Epithelial cell of esophagus (primary cell): ENCODE data around the gene CCDC152.

Experiments used
- DNase-seq: peaks from one replicate; pipeline ENCODE4 v3.0.0; 2010; ENCODE audit warnings: low read depth
- H3K4me3 ChIP-seq: 2 replicates; pipeline ENCODE4 v1.5.1; 2011; ENCODE audit warnings: mild to moderate bottlenecking, low read length, control low read depth
- TF ChIP-seq, protein P1 (sequence below): IDR thresholded peaks from 2 replicates; pipeline ENCODE4 v1.5.1; 2011; ENCODE audit warnings: low read depth, mild to moderate bottlenecking, low read length, control low read depth, inconsistent platforms; ENCODE audit not compliant: insufficient read depth; ENCODE audit errors: missing control alignments

CCDC152 gene

DNA sequence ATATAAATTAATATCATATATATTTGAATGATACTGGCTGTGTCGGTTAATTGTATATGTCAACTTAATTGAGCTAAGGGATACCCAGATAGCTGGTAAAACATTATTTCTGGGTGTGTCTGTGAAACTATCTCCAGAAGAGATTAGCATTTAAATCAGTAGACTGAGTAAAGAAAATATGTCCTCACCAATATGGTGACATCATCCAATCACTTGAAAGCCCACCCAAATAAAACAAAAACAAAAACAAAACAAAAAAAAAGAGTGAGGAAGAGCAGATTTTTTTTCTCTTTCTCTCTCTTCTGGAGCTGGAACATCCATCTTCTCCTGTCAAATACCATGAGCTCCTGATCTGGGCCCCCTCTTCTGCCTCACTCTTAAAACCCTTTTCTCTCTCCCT lies 15.7 kb upstream of the CCDC152 start:
- TF ChIP-seq, protein P1, sequence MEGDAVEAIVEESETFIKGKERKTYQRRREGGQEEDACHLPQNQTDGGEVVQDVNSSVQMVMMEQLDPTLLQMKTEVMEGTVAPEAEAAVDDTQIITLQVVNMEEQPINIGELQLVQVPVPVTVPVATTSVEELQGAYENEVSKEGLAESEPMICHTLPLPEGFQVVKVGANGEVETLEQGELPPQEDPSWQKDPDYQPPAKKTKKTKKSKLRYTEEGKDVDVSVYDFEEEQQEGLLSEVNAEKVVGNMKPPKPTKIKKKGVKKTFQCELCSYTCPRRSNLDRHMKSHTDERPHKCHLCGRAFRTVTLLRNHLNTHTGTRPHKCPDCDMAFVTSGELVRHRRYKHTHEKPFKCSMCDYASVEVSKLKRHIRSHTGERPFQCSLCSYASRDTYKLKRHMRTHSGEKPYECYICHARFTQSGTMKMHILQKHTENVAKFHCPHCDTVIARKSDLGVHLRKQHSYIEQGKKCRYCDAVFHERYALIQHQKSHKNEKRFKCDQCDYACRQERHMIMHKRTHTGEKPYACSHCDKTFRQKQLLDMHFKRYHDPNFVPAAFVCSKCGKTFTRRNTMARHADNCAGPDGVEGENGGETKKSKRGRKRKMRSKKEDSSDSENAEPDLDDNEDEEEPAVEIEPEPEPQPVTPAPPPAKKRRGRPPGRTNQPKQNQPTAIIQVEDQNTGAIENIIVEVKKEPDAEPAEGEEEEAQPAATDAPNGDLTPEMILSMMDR: no peak
- H3K4me3 ChIP-seq: no peak overlapping the region
- no peak for DNase-seq

DNA sequence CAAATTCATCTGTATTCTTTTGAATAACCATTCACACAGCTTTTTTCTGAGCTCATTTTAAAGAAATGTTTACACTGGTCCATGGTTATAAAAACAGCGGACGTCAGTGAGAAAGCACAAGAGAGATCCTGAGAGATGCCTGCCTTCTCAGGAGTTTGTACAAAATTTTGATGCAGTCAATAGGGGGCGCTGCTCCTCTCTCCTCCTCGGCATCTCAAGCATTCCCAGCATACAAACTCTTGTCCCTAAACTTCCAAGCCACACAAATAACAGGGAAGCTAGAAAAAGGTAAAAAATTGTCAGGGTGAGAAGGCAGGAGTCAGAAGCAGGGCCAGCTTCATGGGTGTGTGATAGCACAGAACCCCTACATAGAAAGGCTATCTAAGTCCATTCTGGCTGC lies 11.2 kb upstream of the CCDC152 start:
- H3K4me3 ChIP-seq: no peak overlapping the region
- DNase-seq: peak; percentile 8
- TF ChIP-seq, protein P1: peak; percentile 31

DNA sequence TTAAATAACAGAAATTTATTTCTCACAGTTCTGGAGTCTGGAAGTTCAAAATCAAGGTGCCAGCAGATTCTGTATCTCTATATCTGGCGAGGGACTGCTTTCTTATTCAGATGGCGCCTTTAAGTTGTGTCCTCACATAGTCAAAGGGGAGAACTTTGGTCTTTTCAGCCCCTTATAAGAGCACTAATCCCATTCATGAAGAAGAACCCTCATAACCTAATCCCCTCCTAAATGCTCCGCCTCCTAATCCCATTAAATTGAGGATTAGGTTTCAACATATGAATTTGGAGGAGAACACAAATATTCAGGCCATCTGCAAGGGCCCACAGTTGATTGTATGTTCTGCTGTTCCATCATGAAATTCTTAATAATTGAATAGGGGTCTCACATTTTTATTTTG lies 10.8 kb upstream of the CCDC152 start:
- TF ChIP-seq, protein P1: no peak
- DNase-seq: no peak
- no peak overlapping the region for H3K4me3 ChIP-seq

DNA sequence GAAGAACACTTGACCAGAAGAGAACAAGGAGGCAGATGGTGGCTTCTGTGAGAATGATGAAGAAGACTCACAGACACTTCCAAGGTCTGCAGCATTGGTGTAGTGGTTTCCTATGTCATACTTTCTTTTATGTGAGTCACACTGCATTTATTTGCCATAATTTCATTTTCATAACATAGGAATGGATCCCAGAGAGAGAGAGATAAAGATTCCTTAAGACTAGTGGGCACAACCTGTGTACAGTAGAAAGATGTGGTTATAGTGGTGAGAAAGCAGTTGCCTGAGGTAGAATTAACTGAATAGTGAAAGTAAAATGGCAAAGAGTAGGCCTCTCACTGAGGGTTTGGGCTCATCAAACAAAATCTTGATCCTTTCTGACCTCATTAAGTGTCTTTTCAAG lies 7.6 kb upstream of the CCDC152 start:
- TF ChIP-seq, protein P1: no peak
- DNase-seq: no peak
- H3K4me3 ChIP-seq: no peak overlapping the region

DNA sequence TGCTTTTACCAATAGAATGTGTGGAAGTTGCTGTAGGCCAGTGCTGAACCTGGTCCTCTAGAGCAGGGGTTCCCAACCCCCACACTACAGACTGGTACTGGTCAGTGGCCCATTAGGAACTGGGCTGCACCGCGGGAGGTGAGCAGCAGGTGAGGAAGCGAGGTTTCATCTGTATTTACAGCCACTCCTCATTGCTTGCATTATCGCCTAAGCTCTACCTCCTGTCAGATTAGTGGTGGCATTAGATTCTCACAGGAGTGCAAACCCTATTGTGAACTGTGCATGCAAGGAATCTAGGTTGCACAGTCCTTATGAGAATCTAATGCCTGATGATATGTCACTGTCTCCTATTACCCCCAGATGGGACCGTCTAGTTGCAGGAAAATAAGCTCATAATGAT lies 6.1 kb upstream of the CCDC152 start:
- TF ChIP-seq, protein P1: no peak
- no peak for DNase-seq
- H3K4me3 ChIP-seq: no peak overlapping the region

DNA sequence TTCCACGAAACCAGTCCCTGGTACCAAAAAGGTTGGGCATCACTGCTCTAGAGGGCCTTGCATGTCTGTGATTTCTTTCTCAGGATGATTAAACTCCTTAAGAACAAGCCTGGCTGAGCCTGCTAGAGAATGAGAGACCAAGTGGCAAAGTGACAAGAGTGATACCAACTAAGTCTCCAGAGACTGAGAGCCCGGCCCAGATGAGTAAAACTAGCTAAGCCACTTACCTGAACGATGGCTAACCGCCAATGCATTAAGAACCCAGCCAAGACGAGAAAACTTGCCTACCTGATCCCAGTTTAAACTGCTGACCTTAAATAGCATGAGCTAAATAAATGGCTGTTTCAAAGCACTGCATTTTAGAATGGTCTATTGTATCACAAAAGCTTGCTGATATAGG lies 5.6 kb upstream of the CCDC152 start:
- DNase-seq: peak; percentile 43
- H3K4me3 ChIP-seq: no peak overlapping the region
- TF ChIP-seq, protein P1: no peak

DNA sequence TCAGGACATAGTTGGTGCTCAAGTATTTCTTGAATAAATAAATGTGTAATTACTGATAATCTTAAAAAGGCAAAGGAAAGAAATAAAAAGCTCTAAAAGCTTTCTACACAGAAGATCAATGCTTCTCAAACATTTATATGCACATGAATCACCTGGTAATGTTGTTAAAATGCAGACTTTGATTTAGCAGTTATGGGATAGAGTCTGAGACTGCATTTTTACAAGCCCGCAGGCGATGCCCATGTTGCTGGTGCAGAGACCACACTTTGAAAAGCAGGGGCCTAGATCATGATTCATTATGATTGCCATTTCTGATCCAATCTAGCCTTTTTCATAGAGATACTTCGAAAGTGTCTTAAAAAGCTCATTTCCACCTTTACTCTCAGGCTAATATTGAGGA lies 3.5 kb upstream of the CCDC152 start:
- no peak for DNase-seq
- no peak overlapping the region for H3K4me3 ChIP-seq
- TF ChIP-seq, protein P1: no peak
